Stimulated activated CD4-positive, alpha-beta T cell treated with anti-CD3 and anti-CD28 coated beads, Interleukin-2, amount 100 ng/mL, for 4 hours (primary cell): ENCODE measurements around the gene JAK3.
"Not testable (repeated sequence)": the region's sequence is repeated elsewhere in the genome, so short reads cannot be mapped to it uniquely, and the experiment has no call there.

Source experiments
- DNase-seq: peaks from one replicate; pipeline ENCODE4 v3.0.0-alpha.2; 2020; ENCODE audit warnings: low read depth

JAK3 gene

DNA sequence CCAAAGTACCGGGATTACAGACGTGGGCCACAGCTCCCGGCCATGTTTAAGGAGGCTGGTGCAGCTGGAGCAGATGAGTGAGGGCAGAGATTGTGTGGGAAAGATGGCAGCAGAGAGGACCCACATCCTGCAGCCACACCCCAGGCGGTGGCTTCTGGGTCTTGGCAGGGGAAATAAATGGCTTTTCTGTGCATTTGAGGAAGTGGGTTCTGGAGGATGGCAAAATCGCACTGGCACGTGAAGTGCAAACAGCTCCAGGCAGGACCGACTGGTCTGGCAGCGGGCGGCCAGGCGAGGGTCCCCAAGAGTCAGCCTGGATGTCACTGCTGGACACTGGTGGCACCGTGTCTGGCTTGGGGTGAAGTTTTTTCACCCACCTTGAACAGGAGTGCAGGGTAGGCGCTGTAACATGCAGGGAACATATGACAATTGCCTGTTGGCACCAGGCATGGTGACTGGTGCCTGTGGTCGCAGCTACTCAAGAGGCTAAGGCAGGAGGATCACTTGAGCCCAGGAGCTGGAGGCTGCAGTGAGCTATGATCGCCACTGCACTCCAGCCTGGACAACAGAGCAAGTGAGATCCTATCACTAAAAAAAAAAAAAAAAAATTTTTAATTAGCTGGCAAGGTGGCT, 44.4 kb downstream of the JAK3 start:
- DNase-seq: no peak

DNA sequence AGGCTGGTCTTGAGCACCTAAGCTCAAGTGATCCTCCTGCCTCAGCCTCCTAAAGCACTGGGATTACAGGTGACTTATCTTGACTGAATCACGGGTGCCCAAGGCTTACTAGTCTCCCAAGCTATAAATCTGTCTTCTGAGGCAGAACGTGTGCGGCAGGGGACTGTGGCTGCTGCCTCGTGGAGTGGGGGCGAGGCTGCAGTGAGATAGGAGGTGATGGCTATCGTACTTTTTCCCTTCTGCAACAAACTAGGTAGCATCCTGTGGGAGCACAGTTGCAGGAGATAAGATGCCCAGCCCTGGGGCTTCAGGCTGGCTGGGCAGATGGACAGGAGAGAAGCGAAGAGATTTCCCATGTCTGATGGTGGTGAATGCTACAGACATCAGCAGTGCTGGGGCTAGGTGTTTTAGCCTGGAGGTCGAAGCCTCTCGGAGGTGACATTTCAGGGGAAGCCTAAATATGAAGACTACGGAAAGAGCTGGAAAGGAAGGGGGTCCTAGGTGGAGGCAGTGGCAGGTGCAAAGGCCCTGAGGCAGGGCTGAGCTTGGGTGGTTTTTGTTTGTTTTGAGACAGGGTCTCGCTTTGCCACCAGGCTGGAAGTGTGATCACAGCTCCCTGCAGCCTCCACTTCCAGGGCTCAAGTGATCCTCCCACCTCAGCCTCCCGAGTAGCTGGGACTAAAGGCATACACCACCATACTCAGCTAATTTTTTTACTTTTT, 45.5 kb downstream of the JAK3 start:
- no peak for DNase-seq

DNA sequence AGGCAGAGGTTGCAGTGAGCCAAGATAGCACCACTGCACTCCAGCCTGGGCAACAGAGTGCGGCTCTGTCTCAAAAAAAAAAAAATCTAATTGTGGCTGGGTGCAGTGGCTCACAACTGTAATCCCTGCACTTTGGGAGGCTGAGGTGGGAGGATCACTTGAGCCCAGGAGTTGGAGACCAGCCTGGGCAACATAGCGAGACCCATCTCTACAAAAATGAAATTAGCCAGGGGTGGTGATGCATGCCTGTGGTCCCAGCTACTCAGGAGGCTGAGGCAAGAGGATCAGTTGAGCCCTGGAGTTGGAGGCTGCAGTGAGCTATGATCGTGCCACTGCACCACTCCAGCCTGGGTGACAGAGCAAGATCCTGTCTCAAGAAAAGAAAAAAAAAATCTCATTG, 49.2 kb downstream of the JAK3 start:
- DNase-seq: not testable (repeated sequence)

DNA sequence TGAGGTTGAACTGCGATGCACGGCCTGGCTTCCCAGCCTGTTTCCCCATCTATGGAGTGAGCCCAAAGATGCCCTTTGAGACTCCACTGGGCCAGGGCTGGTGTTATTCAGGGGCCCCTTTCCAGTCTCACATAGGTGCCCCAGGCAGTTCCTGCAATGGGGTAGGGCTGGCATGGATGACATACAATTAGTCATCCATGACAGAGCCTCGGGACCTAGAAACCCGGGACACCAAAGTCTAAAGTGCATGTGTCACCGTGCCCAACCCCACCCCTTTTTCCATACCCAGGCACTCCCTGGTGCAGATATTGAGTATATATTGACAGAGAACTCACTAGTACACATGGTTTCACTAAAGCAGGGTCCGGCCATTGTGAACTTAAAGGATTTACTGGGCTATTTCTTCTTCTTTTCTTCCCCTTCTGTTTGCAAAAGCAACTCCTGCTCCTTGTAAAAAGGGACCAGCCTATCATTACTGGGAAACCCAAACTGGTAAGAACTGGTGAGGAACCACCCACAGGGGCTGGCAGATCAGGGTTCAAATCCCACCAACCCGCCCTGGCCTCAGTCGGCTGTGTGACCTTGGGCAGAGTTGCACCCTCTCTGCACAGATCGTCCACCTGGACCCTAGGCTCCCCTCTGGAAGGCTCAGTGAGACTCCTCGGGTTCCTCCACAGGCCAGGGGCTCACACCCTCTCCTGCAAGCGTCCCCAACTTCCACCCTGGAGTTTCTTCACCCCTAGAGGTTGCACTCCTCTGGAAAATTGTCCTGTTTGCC, 50.2 kb downstream of the JAK3 start:
- peak; percentile 44 for DNase-seq

DNA sequence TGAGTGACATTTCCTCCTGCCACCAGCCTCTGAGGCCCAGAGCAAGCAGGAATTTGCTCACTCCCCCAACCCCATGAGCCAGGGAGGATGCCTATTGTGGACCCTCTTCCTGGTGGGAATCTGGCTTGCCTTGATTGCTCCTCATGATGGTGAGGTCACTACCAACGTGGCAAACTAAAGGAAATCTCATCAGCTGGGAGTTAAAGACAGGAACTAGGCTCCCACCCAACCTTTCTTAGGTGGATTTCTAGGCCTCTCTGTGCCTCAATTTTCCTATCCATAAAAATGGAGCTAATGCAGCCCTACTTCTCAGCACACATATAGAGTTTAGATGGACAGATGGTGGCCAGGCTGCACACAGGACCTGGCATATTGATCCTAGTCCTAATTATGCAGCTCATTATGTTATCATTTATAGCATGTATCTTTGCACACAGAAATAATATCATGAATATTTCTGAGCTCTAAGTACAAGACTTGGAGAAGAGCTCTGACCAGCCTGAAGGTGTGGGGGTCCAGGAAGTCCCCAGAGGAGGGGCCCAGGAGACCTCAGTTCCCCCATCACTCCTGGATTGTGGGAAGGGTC, 50.9 kb downstream of the JAK3 start:
- no peak for DNase-seq

DNA sequence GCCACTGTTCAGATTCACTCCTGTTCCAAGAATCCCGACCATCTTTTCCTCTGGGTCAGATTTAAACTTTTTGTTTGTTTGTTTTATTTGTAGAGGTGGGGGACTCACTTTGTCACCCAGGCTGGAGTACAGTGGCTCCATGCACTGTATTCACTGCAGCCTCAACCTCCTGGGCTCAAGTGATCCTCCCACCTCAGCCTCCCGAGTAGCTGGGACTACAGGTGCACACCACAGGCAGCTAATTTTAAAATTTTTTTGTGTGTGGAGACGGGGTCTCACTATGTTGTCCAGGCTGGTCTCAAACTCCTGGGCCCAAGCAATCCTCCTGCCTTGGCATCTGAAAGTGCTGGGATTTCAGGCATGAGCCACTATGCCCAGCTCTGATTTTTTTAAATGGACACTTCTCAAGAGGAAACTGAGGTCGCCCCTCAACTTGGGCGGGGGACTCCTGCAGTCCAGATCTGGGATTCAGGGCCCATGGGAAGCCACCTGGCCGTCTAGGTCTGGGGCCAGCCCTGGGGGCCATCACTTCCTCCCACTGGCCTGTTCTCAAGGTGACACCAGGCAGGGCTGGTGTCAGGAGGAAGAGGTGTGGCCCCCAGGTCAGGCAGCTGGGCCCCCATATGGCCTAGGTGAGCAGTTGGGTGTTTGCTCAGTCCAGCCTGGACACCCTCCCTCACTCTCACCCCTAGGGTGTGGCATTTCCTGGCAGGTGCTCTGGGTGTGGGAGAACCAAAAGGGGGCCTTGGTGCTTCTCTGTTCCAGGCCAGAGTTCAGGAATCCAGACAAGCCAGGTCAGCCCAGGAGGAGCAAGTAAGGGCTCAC, 51.6 kb downstream of the JAK3 start:
- no peak for DNase-seq

DNA sequence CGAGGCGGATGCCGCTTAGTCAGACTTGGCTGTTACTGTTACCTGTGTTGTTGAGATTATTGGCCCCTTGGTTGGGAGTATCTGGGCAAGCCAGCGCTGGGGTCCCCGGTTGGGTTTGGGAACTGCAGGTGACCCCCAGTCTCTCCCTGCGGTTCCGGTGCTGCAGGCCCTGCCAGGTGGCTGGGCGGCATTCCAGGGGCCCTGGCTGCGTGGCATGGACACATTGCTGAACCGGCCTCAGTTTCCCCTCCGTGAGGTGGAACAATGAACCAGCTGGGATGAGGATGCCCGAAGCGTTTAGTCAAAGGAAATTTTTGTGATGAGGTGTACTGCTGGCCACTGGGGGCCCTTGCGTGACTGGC, 52.3 kb downstream of the JAK3 start:
- no peak for DNase-seq

DNA sequence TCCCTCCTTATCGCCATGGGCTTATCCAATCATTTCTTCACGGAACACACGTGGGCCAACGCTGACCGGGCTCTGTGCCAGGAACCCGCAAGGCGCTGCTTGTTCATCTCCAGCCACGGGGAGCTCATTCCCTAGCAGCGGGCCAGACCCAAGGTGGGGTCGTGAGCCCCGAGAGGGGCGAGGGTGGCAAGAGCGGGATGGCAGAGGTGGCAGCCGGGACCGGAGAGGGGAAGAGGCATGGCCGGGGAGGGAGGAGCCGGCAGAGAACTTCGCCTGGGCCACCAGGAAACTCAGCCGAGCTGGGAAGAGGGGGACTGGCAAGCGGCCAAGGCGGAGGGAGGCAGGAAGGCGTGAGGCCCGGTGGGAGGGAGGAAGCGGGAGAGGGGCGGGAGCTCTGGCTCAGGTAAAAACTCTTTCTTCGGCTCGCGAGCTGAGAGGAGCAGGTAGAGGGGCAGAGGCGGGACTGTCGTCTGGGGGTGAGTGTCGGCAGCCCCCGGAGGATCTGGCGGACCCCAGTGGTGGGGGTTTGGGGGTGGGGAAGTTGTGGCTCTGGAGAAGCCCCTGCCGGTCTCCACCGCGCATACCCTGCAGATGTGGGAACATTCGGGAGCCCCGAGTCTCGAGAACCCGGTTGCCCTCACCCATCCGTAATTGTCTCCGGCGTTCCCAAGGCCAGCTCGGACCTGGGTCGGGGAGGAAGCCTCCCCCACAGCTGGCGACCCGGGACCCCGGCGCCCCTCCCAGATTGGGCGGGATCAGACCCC, 52.9 kb downstream of the JAK3 start, which contains the start of gene B3GNT3:
TSS of gene B3GNT3 (plus strand) at position 408 of the 764 bp plus-strand sequence. CDS start 12,670 bp downstream, outside the sequence.
- no peak for DNase-seq

DNA sequence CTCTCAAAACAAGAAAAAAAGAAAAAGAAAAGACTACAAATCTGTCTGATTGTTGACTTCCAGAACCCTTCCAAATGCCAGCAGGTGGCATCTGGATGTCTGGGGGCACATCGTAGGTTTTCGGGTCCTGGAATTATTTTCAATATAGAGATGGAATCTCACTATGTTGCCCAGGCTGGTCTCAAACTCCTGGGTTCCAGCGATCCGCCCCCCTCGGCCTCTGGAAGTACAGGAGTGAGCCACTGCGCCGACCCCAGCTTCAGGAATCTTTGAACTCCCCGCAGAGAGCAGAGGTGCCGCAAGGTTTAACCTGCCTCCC, 53.4 kb downstream of the JAK3 start:
- DNase-seq: no peak

DNA sequence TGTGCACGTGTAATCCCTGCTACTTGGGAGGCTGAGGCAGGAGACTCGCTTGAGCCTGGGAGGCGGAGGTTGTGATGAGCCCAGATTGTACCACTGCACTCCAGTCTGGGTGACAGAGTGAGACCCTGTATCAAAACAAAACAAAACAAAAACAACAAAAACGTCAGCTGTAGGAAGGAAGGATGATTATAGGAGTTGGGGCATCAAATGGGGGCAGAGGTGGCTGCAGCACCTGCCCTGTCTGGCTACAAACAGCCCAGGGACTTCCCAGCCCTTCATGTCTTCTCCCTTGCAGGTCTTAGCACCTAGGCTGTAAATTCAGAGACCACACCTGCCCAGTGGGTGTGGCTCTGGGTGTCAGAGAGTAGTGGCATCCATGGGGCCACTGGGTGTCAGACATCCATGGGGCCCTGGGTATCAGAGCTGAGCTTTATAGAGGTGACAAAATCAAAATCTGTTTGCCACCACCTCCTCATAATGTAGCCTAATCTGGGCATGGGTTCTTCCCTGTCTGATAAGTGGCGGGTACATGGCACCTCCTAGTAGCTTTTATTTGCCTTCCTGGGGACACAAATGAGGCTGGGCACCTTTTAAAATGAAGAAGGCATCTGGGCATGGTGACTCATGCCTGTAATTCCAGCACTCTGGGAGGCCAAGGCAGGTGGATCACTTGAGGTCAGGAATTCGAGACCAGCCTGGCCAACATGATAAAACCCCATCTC, 57.6 kb downstream of the JAK3 start:
- no peak for DNase-seq

DNA sequence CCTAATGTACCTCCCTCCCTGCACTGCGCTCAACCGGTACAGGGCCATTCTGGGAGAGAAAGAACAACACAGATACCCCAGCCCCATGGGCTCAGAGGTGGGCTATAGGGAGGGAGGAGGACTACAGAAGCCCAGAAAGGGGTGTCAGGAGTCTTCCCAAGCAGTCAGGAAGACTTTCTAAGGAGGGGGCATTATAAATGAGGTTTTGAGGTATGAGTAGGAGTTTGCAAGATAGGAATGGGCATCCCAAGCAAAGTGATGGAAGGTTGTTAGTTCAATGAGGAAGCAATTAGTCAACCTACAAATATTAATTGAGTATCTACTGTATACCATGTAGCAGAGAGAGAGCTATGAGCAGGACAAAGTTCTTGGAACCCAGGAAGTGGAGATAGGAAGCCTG, 59.1 kb downstream of the JAK3 start:
- no peak for DNase-seq

DNA sequence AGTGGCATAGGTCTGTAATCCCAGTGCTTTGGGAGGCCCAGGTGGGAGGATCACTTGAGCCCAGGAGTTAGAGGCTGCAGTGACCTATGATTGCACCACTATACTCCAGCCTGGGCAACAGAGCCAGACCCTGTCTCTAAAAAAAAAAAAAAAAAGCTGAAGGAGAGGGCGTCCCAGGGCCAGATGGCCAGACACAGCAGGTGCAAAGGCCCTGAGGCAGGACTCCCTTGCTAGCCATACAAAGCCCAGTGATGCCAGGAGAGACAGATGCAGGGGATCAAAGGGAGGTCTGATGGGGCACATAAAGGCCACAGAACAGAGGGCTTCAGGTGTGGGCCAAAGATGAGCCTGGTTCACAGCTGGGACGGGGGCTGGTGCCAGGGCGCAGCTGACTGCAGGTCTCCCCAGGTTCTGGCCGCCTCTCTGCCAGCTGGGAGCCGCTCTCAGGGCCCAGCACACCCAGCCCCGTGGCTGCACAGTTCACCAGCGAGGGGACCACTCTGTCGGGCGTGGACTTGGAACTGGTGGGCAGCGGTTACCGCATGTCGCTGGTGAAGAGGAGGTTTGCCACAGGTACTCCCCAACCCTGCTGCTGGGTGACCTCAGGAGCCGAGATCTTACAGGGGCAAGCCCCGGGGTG, 60.4 kb downstream of the JAK3 start:
- no peak for DNase-seq

DNA sequence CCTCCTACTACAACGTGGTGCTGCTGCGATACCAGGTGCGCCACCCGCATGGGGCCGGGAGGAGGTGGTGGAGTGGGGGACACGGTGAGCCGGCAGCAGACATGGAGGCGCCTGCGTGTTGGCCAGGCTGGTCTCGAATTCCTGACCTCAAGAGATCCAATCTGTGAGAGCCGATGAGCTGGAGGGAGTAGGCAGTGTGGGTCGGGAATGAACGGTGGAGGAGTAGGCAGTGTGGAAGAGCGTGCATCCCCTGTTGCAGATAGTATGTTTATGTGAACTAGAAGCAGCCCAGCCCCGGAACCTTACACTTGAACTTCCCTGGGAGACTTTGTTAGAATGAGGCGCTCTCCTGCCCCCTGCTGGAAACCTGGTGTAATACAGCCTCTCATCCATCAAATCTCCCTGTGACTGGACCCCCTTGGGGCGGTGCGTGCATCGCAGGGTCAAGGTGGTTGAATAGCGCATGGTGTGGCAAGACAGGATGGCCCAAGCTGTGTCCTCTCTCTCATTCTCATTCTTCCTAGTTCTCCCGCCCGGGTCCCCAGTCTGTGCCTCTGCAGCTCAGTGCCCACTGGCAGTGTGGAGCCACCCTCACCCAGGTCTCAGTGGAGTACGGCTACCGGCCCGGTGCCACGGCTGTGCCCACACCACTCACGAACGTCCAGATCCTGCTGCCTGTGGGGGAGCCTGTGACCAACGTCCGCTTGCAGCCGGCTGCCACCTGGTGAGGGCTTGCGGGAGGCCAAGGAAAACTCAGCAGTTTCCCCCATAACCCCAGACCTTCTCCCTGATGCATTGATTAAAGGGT, 63.4 kb downstream of the JAK3 start:
- peak; percentile 48 for DNase-seq

DNA sequence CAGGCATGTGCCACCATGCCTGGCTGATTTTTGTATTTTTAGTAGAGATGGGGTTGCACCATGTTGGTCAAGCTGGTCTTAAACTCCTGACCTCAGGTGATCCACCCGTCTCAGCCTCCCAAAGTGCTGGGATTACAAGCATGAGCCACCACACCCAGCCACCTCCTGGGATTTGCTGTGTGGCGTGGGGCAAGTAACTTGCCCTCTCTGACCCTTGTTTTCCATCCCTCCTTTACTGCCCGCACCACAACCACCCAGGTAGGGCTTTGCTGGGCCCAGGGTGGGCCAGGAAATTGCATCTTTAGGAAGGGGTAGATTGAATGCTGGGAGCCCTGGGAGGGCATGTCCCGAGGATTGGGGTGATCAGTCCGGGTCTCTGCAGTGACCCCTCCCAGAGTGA, 64.1 kb downstream of the JAK3 start:
- not testable (repeated sequence) for DNase-seq

DNA sequence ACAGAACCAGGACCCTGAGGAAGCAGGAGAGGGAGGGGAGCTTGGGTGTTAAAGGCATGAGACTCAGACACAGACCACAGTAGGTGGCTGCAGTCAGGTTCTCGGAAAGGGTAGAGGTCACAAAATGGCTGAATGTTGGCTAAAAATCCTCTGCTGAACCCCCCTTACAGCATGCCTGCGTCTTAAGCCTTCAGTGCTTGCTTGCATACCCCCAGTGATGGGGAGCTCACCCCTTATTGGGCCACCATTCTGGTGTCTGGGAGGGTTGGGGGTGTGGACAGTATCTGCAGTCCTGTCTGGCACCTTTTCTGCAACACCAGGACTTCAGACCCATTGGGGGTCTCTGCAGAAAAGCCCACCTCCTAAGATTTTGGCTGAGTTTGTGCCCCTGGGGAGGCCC, 67.0 kb downstream of the JAK3 start:
- no peak for DNase-seq

DNA sequence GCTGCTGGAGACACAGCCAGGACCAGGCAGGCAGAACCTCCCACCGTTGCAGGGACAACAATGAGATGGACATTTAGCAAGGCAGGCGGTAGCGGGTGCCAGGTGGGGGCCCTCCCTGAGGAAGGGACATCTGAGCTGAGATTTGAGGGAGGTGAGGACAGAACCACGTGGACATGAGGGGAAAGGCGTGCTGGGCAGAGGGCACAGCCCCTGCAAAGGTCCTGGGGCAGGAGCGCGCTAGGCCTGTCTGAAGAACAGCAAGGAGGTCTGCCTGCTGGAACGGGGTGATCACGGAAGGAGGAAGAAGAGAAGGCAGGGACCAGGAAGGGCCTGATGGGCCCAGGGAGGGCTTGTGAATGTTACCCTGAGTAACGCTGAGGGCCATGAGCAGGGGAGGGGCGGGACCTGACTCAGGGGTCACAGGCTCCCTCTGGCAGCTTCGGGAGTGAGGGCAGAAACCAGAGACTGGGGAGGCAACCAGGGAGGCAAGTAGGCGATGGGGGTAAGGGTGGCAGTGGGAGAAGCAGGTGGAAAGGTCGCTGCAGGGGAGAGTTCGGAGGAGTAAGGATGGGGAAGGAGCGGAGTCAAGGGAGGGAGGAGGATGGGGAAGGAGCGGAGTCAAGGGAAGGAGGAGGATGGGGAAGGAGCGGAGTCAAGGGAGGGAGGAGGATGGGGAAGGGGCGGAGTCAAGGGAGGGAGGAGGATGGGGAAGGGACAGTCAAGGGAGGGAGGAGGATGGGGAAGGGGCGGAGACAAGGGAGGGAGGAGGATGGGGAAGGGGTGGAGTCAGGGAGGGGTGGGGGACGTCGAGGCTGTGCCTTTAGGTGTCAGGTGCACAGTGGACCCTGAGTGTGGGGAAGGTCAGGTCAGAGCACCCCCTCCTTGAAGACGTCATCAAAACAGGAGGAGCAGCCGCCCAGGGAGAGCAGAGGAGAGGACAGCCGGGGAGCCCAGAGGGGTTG, 68.5 kb downstream of the JAK3 start:
- no peak for DNase-seq

DNA sequence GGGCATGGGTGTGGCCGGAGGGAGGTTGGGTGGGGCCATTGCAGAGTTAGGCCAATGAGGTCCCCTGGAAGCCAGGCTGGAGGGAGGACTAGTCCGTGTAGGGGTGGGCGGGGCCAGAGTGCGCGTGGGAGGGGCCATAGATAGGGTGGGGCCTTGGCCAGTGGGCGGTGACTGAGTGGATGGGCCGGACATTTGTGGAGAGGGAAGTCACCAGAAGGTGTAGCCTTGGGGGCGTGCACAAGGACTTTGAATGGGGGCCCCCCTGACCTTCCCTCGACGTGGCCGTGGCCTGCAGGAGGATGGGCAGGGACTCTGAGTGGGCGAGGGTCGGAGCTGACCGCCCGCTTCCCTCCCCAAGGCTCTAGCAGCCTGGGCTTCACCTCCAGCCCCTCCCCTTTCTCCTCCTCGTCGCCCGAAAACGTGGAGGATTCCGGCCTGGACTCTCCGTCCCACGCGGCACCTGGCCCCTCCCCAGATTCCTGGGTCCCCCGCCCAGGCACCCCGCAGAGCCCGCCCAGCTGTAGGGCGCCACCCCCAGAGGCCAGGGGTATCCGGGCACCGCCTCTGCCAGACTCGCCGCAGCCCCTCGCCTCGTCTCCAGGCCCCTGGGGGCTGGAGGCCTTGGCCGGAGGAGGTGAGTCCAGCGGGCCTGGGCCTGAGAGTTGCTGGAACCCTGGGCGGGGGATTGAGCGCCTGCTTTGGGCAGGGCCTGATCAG, 69.4 kb downstream of the JAK3 start:
- no peak for DNase-seq
